ENCODE data around the gene IL18R1.

Gene IL18R1

DNA sequence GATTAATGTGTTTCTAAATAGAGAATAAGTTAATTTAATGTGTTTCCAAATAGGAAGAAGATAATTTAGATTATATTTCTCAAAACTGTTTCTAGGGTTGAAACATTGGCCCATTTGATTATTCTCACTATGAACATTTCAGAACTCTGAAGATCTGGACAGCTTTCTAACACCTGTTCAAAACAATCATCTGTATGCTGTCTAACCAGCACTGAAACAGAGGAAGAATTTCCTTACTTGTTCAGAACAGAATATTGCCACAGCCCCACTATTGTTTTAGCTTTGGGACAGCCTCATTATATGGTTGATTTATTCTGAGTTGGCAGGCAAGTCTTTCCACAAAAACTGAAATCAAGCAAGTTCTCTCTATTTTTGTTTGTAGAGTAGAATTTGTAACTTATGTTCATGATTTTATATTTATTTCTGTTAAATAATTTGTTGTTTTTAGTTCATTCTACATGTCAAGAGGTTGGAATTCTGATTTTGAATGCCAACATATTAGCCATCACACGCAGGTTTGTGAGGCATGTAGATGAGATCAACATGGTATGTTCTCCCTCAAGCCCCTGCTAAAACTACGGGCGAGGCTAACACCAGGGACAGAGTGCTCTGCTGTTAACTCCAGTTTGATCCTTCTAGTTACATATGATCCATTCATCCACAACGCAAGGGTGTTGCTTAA lies 78.5 kb downstream of the IL18R1 start:
- in situ Hi-C loops (cut with HindIII; ENCODE audit: low sequenced_read_pairs), result no loop called here
- no peak for DNase-seq (ENCODE audit: low read depth)
- H3K4me3 ChIP-seq (ENCODE audit: low read depth, low read length), result no peak overlapping the region
- TF ChIP-seq, protein P1, sequence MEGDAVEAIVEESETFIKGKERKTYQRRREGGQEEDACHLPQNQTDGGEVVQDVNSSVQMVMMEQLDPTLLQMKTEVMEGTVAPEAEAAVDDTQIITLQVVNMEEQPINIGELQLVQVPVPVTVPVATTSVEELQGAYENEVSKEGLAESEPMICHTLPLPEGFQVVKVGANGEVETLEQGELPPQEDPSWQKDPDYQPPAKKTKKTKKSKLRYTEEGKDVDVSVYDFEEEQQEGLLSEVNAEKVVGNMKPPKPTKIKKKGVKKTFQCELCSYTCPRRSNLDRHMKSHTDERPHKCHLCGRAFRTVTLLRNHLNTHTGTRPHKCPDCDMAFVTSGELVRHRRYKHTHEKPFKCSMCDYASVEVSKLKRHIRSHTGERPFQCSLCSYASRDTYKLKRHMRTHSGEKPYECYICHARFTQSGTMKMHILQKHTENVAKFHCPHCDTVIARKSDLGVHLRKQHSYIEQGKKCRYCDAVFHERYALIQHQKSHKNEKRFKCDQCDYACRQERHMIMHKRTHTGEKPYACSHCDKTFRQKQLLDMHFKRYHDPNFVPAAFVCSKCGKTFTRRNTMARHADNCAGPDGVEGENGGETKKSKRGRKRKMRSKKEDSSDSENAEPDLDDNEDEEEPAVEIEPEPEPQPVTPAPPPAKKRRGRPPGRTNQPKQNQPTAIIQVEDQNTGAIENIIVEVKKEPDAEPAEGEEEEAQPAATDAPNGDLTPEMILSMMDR (IDR thresholded peaks at IDR 0.05; ENCODE audit: low read depth, low read length, missing control alignments), result no peak

DNA sequence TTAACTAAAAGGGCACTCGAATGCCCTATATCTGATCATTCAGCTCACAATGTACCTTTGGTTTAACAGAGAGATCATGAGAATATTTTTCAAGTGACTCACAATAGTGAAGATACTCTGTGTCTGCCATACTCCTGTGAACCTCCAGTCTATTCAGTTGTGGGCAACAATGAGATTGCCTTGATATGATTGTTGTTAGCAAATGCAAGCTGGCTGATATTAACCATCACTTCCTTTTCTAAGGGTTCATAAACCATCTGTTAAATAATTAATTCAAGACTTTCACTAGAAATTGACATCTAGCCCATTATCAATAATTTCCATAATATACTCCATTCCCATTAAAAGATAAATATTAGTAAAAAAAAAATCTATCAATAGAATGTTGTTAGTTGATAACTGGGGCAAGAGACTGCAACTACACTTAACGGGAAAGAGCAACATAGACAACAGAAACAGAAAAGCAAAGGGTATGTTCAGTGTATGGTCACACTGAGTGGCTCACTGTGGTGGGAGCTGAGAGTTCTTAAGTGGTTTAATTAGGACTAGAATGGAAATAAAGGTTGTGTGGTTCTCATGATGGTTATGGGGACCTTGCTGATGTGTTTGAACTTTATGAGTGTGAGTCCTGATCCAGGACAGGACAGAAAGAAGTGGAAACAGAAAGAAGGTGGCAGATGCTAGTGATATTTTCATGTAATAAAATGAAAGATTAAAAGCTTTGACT lies 79.2 kb downstream of the IL18R1 start:
- in situ Hi-C loops (cut with HindIII; ENCODE audit: low sequenced_read_pairs), result no loop called here
- DNase-seq (ENCODE audit: low read depth), result no peak
- no peak overlapping the region for H3K4me3 ChIP-seq (ENCODE audit: low read depth, low read length)
- TF ChIP-seq, protein P1 (IDR thresholded peaks at IDR 0.05; ENCODE audit: low read depth, low read length, missing control alignments), result no peak

DNA sequence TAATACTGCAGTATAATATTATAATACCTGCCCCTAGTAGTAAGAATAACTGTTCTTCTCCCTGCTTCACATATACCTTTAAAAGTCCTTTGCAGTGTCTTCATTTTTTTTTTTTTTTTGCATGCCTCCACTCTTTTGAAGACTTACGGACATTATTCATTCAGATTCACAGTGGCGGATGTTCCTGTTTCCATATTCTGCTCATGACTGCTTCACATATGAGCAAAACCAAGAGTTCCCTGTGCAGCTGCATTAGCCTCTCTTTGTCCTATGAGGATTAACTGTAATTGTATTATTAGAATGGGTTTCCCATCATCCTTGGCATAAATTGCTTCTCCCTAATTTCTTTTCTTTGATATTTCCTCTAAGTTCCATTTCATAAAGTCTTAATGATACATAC lies 80.1 kb downstream of the IL18R1 start:
- H3K4me3 ChIP-seq (ENCODE audit: low read depth, low read length), result no peak overlapping the region
- DNase-seq (ENCODE audit: low read depth), result no peak
- in situ Hi-C loops (cut with HindIII; ENCODE audit: low sequenced_read_pairs), result no loop called here
- TF ChIP-seq, protein P1 (IDR thresholded peaks at IDR 0.05; ENCODE audit: low read depth, low read length, missing control alignments), result no peak

DNA sequence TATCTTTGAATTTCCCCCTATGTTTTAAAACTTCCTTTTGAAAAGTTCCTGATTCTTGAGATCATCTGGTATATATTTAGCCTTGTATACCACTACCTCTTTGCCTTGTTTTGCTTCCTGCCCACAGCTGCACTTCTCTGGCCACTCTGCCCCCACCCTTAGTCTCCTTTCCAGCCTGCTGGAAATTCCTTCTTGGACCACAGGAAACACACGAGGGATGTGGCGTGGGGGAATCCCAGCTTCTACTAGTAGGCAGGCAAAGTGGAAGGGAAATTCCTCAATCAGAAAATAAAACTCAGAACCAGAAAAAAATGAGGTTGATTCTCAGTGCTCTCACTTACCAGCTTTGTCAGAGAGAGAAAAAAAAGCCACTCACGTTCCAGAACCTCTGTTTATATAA lies 80.7 kb downstream of the IL18R1 start:
- in situ Hi-C loops (cut with HindIII; ENCODE audit: low sequenced_read_pairs), result no loop called here

DNA sequence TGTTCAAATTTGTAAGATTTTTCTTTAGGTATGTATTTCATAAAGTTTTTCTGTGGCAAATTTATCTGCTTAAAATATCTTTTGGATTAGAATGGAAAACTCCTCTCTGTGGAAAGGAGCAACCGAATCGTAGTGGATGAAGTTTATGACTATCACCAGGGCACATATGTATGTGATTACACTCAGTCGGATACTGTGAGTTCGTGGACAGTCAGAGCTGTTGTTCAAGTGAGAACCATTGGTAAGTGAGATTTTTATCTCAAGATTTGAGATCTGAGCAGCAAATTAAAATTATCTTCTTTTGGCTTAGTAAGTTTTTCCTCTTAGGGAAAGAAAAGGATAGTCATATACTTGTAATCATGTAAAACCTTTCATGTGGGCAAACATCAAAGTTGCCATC lies 81.5 kb downstream of the IL18R1 start:
- in situ Hi-C loops (cut with HindIII; ENCODE audit: low sequenced_read_pairs), result no loop called here
- DNase-seq (ENCODE audit: low read depth), result no peak
- TF ChIP-seq, protein P1 (IDR thresholded peaks at IDR 0.05; ENCODE audit: low read depth, low read length, missing control alignments), result no peak
- H3K4me3 ChIP-seq (ENCODE audit: low read depth, low read length), result no peak overlapping the region

More for the DNA sequence above, 80.7 kb downstream of the IL18R1 start:
- TF ChIP-seq, protein P1 (IDR thresholded peaks at IDR 0.05; ENCODE audit: low read depth, low read length, missing control alignments), result no peak
- H3K4me3 ChIP-seq (ENCODE audit: low read depth, low read length), result no peak overlapping the region
- DNase-seq (ENCODE audit: low read depth), result peak; percentile 34

DNA sequence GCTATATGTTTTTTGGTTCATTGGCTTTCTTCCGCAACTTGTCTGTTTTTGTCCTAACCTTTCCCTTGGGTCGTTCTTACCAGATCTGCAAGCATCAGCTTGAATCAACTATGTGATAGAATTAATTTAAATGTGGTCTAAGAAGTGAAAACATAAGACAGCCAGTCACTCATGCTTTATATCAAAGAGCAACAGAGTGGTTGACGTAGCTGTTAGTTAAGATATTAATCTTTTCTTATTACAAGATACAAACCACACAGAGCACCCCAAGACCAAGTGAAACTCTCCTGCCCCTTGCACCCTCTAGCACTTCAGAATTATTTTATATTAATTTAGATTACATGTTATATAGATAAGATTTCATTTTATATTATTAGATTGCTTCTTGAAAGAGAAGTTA lies 82.5 kb downstream of the IL18R1 start:
- no peak for DNase-seq (ENCODE audit: low read depth)
- H3K4me3 ChIP-seq (ENCODE audit: low read depth, low read length), result no peak overlapping the region
- TF ChIP-seq, protein P1 (IDR thresholded peaks at IDR 0.05; ENCODE audit: low read depth, low read length, missing control alignments), result no peak
- in situ Hi-C loops (cut with HindIII; ENCODE audit: low sequenced_read_pairs), result no loop called here
